ENCODE measurements around the gene FOXD4.
A peak's percentile ranks its signal among the peaks of the same experiment; 100 is the strongest.
"Not testable (repeated sequence)": the region's sequence is repeated elsewhere in the genome, so short reads cannot be mapped to it uniquely, and the experiment has no call there.

The FOXD4 gene

GRCh38 chr9:93909-94308 is 24.3 kb downstream of the FOXD4 start:
- DNase-seq (ENCODE audit: low spot score) = not testable (repeated sequence)

GRCh38 chr9:90851-91250 is 27.4 kb downstream of the FOXD4 start:
- DNase-seq (ENCODE audit: low spot score) = not testable (repeated sequence)

GRCh38 chr9:88396-89037 is 29.7 kb downstream of the FOXD4 start:
- not testable (repeated sequence) for DNase-seq (ENCODE audit: low spot score)

GRCh38 chr9:87860-88259 is 30.4 kb downstream of the FOXD4 start:
- DNase-seq (ENCODE audit: low spot score) = not testable (repeated sequence)

- not testable (repeated sequence) for DNase-seq (ENCODE audit: low spot score)
Observed at GRCh38 chr9:87105-87504, 31.1 kb downstream of the FOXD4 start.

GRCh38 chr9:86697-87096 is 31.5 kb downstream of the FOXD4 start:
- DNase-seq (ENCODE audit: low spot score) = not testable (repeated sequence)

- DNase-seq (ENCODE audit: low spot score) = not testable (repeated sequence)
Observed at GRCh38 chr9:82932-83689, 35.1 kb downstream of the FOXD4 start.

GRCh38 chr9:78333-78732 is 39.9 kb downstream of the FOXD4 start:
- not testable (repeated sequence) for DNase-seq (ENCODE audit: low spot score)

GRCh38 chr9:76389-76788 is 41.8 kb downstream of the FOXD4 start:
- not testable (repeated sequence) for DNase-seq (ENCODE audit: low spot score)

- not testable (repeated sequence) for DNase-seq (ENCODE audit: low spot score)
Observed at GRCh38 chr9:73900-74525, 44.2 kb downstream of the FOXD4 start.

GRCh38 chr9:73076-73899 is 44.9 kb downstream of the FOXD4 start:
- DNase-seq (ENCODE audit: low spot score) = peak; percentile 50

All from iPS-NIHi11 (cell line).